ENCODE measurements around the gene NELFE.

The NELFE gene

GRCh38 chr6:31968791-31969711, 10.3 kb upstream of the NELFE start:
- no peaks in the 10 kb centered on the region for H3K9me3 Mint-ChIP-seq
- H3K27me3 Mint-ChIP-seq (ENCODE audit: low read depth): no peaks in the 10 kb centered on the region
- no peak overlapping the region for H3K4me3 Mint-ChIP-seq
- H3K27ac Mint-ChIP-seq: peak overlapping the region; percentile 33
- H3K36me3 Mint-ChIP-seq (ENCODE audit: low read depth): peaks cover 34% of the 10 kb centered on the region
- H3K4me1 Mint-ChIP-seq (ENCODE audit: low read depth): peaks cover 18% of the 10 kb centered on the region
- no peak for DNase-seq (ENCODE audit: low spot score)

GRCh38 chr6:31968326-31968725, 9.6 kb upstream of the NELFE start:
- H3K36me3 Mint-ChIP-seq (ENCODE audit: low read depth): peaks cover 37% of the 10 kb centered on the region
- H3K4me3 Mint-ChIP-seq: no peak overlapping the region
- H3K27me3 Mint-ChIP-seq (ENCODE audit: low read depth): no peaks in the 10 kb centered on the region
- peaks cover 16% of the 10 kb centered on the region for H3K4me1 Mint-ChIP-seq (ENCODE audit: low read depth)
- no peaks in the 10 kb centered on the region for H3K9me3 Mint-ChIP-seq
- DNase-seq (ENCODE audit: low spot score): no peak
- H3K27ac Mint-ChIP-seq: no peak overlapping the region

GRCh38 chr6:31967926-31968320, 9.2 kb upstream of the NELFE start:
- Mint-ChIP-seq H3K36me3 (ENCODE audit: low read depth) (peaks cover 42% of the 10 kb centered on the region), H3K4me3 (no peak overlapping the region), H3K9me3 (no peaks in the 10 kb centered on the region), H3K27me3 (ENCODE audit: low read depth) (no peaks in the 10 kb centered on the region), H3K4me1 (ENCODE audit: low read depth) (peaks cover 12% of the 10 kb centered on the region), H3K27ac (no peak overlapping the region)
- no peak for DNase-seq (ENCODE audit: low spot score)

GRCh38 chr6:31966997-31967925, 8.5 kb upstream of the NELFE start:
- H3K9me3 Mint-ChIP-seq: no peaks in the 10 kb centered on the region
- H3K4me1 Mint-ChIP-seq (ENCODE audit: low read depth): peaks cover 8% of the 10 kb centered on the region
- H3K27ac Mint-ChIP-seq: no peak overlapping the region
- no peak overlapping the region for H3K4me3 Mint-ChIP-seq
- peaks cover 48% of the 10 kb centered on the region for H3K36me3 Mint-ChIP-seq (ENCODE audit: low read depth)
- no peaks in the 10 kb centered on the region for H3K27me3 Mint-ChIP-seq (ENCODE audit: low read depth)
- no peak for DNase-seq (ENCODE audit: low spot score)

- H3K27ac Mint-ChIP-seq: no peak overlapping the region
- H3K4me3 Mint-ChIP-seq: no peak overlapping the region
These were observed 7.7 kb upstream of the NELFE start for GRCh38 chr6:31966506-31966905.

GRCh38 chr6:31965700-31966099, 6.9 kb upstream of the NELFE start:
- peaks cover 9% of the 10 kb centered on the region for H3K4me1 Mint-ChIP-seq (ENCODE audit: low read depth)
- H3K36me3 Mint-ChIP-seq (ENCODE audit: low read depth): peaks cover 62% of the 10 kb centered on the region

More at GRCh38 chr6:31966506-31966905, 7.7 kb upstream of the NELFE start:
- no peaks in the 10 kb centered on the region for H3K9me3 Mint-ChIP-seq
- H3K27me3 Mint-ChIP-seq (ENCODE audit: low read depth): no peaks in the 10 kb centered on the region
- DNase-seq (ENCODE audit: low spot score): no peak
- H3K36me3 Mint-ChIP-seq (ENCODE audit: low read depth): peaks cover 54% of the 10 kb centered on the region
- peaks cover 8% of the 10 kb centered on the region for H3K4me1 Mint-ChIP-seq (ENCODE audit: low read depth)

GRCh38 chr6:31963921-31964320, 5.2 kb upstream of the NELFE start:
- no peak for DNase-seq (ENCODE audit: low spot score)
- Mint-ChIP-seq H3K4me3 (no peak overlapping the region), H3K36me3 (ENCODE audit: low read depth) (peaks cover 59% of the 10 kb centered on the region), H3K4me1 (ENCODE audit: low read depth) (peaks cover 13% of the 10 kb centered on the region), H3K27me3 (ENCODE audit: low read depth) (no peaks in the 10 kb centered on the region), H3K9me3 (no peaks in the 10 kb centered on the region), H3K27ac (no peak overlapping the region)

More at GRCh38 chr6:31965700-31966099, 6.9 kb upstream of the NELFE start:
- DNase-seq (ENCODE audit: low spot score): no peak
- no peak overlapping the region for H3K4me3 Mint-ChIP-seq
- H3K27me3 Mint-ChIP-seq (ENCODE audit: low read depth): no peaks in the 10 kb centered on the region
- H3K27ac Mint-ChIP-seq: no peak overlapping the region
- no peaks in the 10 kb centered on the region for H3K9me3 Mint-ChIP-seq

GRCh38 chr6:31961616-31962015, 2.8 kb upstream of the NELFE start:
- Mint-ChIP-seq H3K27me3 (ENCODE audit: low read depth) (no peaks in the 10 kb centered on the region), H3K9me3 (no peaks in the 10 kb centered on the region), H3K4me1 (ENCODE audit: low read depth) (peaks cover 27% of the 10 kb centered on the region), H3K4me3 (peak overlapping the region; percentile 28), H3K27ac (peak overlapping the region; percentile 3), H3K36me3 (ENCODE audit: low read depth) (peaks cover 54% of the 10 kb centered on the region)
- no peak for DNase-seq (ENCODE audit: low spot score)

GRCh38 chr6:31958412-31958740, 395 bp downstream of the NELFE start:
- H3K27ac Mint-ChIP-seq: peak overlapping the region; percentile 97
- no peaks in the 10 kb centered on the region for H3K9me3 Mint-ChIP-seq
- H3K36me3 Mint-ChIP-seq (ENCODE audit: low read depth): peaks cover 64% of the 10 kb centered on the region
- H3K4me3 Mint-ChIP-seq: peak overlapping the region; percentile 94
- no peaks in the 10 kb centered on the region for H3K27me3 Mint-ChIP-seq (ENCODE audit: low read depth)
- peaks cover 27% of the 10 kb centered on the region for H3K4me1 Mint-ChIP-seq (ENCODE audit: low read depth)
- no peak for DNase-seq (ENCODE audit: low spot score)

- peaks cover 27% of the 10 kb centered on the region for H3K4me1 Mint-ChIP-seq (ENCODE audit: low read depth)
These were observed 2.0 kb downstream of the NELFE start for GRCh38 chr6:31956796-31957195.

GRCh38 chr6:31954511-31954910, 4.3 kb downstream of the NELFE start:
- Mint-ChIP-seq H3K9me3 (no peaks in the 10 kb centered on the region), H3K4me3 (no peak overlapping the region), H3K36me3 (ENCODE audit: low read depth) (peaks cover 39% of the 10 kb centered on the region), H3K27ac (no peak overlapping the region), H3K4me1 (ENCODE audit: low read depth) (peaks cover 17% of the 10 kb centered on the region), H3K27me3 (ENCODE audit: low read depth) (no peaks in the 10 kb centered on the region)
- no peak for DNase-seq (ENCODE audit: low spot score)

More at GRCh38 chr6:31956796-31957195, 2.0 kb downstream of the NELFE start:
- no peaks in the 10 kb centered on the region for H3K27me3 Mint-ChIP-seq (ENCODE audit: low read depth)
- H3K27ac Mint-ChIP-seq: no peak overlapping the region
- H3K36me3 Mint-ChIP-seq (ENCODE audit: low read depth): peaks cover 55% of the 10 kb centered on the region
- peak overlapping the region; percentile 94 for H3K4me3 Mint-ChIP-seq
- H3K9me3 Mint-ChIP-seq: no peaks in the 10 kb centered on the region
- DNase-seq (ENCODE audit: low spot score): no peak

GRCh38 chr6:31952890-31953289, 5.9 kb downstream of the NELFE start:
- H3K4me1 Mint-ChIP-seq (ENCODE audit: low read depth): peaks cover 10% of the 10 kb centered on the region

GRCh38 chr6:31952140-31952805, 6.5 kb downstream of the NELFE start:
- DNase-seq (ENCODE audit: low spot score): peak; percentile 36
- no peak overlapping the region for H3K4me3 Mint-ChIP-seq
- H3K9me3 Mint-ChIP-seq: no peaks in the 10 kb centered on the region
- H3K36me3 Mint-ChIP-seq (ENCODE audit: low read depth): peaks cover 34% of the 10 kb centered on the region
- peaks cover 4% of the 10 kb centered on the region for H3K4me1 Mint-ChIP-seq (ENCODE audit: low read depth)
- H3K27ac Mint-ChIP-seq: peak overlapping the region; percentile 27
- no peaks in the 10 kb centered on the region for H3K27me3 Mint-ChIP-seq (ENCODE audit: low read depth)

More at GRCh38 chr6:31952890-31953289, 5.9 kb downstream of the NELFE start:
- H3K27me3 Mint-ChIP-seq (ENCODE audit: low read depth): no peaks in the 10 kb centered on the region
- no peak for DNase-seq (ENCODE audit: low spot score)
- no peaks in the 10 kb centered on the region for H3K9me3 Mint-ChIP-seq
- peaks cover 34% of the 10 kb centered on the region for H3K36me3 Mint-ChIP-seq (ENCODE audit: low read depth)
- no peak overlapping the region for H3K4me3 Mint-ChIP-seq
- H3K27ac Mint-ChIP-seq: peak overlapping the region; percentile 27

All from T-helper 2 cell treated with Interferon-gamma antibody and Interleukin-4, amounts not matched to agents 5 μg/mL and 100 μg/mL, for 36 hours (primary cell).